GM13976 (cell line): ENCODE results near the gene MTHFR.
"Not testable (repeated sequence)": the region's sequence is repeated elsewhere in the genome, so short reads cannot be mapped to it uniquely, and the experiment has no call there.

Experiments
- DNase-seq: peaks from one replicate; pipeline ENCODE4 v3.0.0; 2012; ENCODE audit warnings: low spot score
- CTCF ChIP-seq: IDR thresholded peaks from 2 replicates; pipeline ENCODE4 v1.5.1; 2012; ENCODE audit warnings: borderline replicate concordance, mild to moderate bottlenecking; ENCODE audit not compliant: insufficient read depth; ENCODE audit errors: extremely low read depth, missing control alignments, control extremely low read depth
- in situ Hi-C: fragments of 300-500 bp; cut with MboI; formaldehyde crosslinking; loops from one replicate; pipeline ENCODE4 v1.12.0; 2022; ENCODE audit warnings: low sequenced_read_pairs, mixed read lengths, inconsistent platforms; ENCODE audit not compliant: unreplicated experiment

The MTHFR gene

GRCh38 chr1:11817192-11817591 is 11.4 kb upstream of the MTHFR start:
- TF ChIP-seq CTCF = no peak
- in situ Hi-C loops = no loop called here
- DNase-seq = no peak

GRCh38 chr1:11813021-11813420 is 7.3 kb upstream of the MTHFR start:
- in situ Hi-C loops = no loop called here
- no peak for DNase-seq
- no peak for TF ChIP-seq CTCF

- no peak for TF ChIP-seq CTCF
- in situ Hi-C loops = no loop called here
- DNase-seq = no peak
Measured at GRCh38 chr1:11807133-11807532, 1.4 kb upstream of the MTHFR start.

GRCh38 chr1:11806307-11806936 is 658 bp upstream of the MTHFR start:
- TF ChIP-seq CTCF = no peak
- DNase-seq = no peak
- in situ Hi-C loops = no loop called here

GRCh38 chr1:11804666-11805421 is 920 bp downstream of the MTHFR start:
- no peak for TF ChIP-seq CTCF
- DNase-seq = peak; percentile 59
- in situ Hi-C loops = no loop called here

- DNase-seq, in situ Hi-C loops: not testable (repeated sequence)
Measured at GRCh38 chr1:11803924-11804665, 1.7 kb downstream of the MTHFR start.
